GM21447 (cell line): ENCODE data around the gene REL.
"Not testable (repeated sequence)": the region's sequence is repeated elsewhere in the genome, so short reads cannot be mapped to it uniquely, and the experiment has no call there.

Experiments
- ATAC-seq: cut with Tn5 transposase; IDR thresholded peaks from one replicate; pipeline ENCODE4 v1.9.1; 2021; ENCODE audit not compliant: unreplicated experiment

REL gene

DNA sequence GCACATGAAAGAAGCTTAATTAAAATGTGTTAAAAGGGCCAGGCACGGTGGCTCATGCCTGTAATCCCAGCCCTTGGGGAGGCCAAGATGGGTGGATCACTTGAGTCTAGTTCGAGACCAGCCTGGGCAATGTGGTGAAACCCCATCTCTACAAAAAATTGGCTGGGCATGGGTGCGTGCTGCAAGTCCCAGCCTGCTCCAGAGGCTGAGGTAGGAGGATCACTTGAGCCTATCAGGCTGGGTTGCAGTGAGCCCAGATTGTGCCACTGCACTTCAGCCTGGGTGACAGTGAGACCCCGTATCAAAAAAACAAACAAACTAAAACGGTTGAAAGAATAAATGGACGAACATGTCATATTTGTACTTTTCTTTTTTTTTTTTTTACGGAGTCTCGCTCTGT lies 26.0 kb downstream of the REL start:
- no peak for ATAC-seq

- ATAC-seq, result no peak
These were observed 44.8 kb downstream of the REL start for GRCh38 chr2:60925994-60926740.

DNA sequence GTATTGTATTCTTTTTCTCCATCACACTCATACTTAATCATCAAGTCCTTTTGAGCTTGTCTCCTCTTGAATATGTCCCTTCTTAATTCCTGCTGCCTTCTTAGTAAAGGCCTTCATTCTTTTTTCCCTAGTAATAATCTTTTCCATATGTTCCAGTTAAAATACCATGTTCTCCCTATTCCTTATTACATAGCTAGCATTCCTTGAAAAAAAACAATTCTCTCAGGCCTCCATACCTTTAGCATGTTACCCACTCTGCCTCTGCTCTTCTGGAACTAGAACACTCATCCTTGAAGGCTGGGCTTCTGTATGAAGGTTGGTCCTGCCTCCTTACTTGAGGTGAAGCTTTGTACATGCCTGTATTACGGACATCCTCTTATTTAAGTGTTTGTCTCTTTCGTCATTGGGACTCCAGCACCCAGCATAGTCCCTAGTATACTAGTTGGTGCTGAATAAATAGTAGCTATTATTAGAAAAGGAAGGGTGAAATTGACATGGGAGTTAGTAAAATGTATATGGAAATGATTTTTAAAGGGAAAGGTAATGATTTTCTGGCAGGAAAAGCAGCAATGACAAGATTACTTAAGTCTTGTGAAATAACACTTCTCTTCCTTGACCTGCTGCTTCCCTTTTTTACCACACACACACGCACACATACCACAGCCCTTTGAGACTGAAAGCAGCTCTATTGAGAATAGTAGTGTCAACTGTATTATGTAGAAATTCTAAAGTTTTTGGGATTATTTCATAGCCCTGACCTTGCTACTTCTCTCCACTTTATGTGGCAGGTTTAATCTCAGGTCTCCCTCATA lies 45.6 kb downstream of the REL start:
- no peak for ATAC-seq

DNA sequence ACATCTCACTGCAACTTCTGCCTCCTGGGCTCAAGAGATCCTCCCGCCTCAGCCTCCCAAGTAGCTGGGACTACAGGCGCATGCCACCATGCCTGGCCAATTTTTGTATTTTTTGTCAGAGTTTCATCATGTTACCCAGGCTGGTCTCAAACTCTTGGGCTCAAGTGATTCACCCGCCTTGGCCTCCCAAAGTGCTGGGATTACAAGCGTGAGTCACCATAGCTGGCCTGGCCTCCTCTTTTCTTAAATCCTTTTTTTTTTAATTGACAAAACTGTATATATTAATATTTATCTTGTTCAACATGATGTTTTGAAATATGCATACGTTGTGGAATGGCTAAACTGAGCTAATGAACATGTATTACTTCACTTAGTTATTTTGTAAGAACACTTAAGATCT lies 50.7 kb downstream of the REL start:
- ATAC-seq, result not testable (repeated sequence)

- no peak for ATAC-seq
These were observed 51.6 kb downstream of the REL start for GRCh38 chr2:60932954-60933353.

DNA sequence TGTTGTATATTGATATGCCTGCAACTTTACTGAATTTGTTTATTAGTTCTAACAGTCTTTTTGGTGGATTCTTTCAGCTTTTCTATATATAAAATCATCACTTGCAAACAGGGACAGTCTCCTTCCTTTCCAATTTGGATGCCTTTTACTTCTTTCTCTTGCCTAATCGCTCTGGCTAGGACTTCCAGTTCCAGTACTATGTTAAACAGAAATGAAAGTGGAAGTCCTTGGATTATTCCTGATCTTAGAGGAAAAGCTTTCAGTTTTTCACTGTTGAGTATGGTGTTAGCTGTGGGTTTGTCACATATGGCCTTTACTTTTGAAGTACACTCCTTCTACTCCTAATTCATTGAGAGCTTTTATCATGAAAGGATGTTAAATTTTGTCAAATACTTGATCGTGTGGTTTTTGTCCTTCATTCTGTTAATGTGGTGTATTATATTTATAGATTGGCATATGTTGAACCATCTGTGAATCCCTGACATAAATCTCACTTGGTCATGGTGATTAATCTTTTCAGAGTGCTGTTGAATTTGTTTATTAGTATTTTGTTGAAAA lies 52.9 kb downstream of the REL start:
- ATAC-seq, result no peak

DNA sequence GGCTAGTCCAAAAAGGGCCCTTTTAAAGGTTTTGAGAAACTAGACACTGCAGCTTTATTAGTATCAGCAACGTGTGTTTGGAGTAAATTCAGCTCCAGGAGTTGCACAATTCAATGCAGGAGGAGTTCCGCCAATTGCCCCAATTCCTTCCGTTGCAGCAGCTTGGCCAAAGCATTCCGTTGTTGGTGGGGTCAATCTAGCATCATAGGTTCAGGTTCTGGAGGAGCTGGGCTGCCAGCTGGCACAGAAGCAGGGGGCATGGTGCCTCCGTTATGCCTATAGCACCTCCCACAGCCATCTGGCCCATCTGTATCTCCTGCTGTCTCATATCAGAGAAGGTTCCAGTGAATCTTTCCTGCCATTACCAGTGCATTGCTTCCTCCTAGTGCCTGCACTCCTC lies 55.4 kb downstream of the REL start:
- no peak for ATAC-seq

DNA sequence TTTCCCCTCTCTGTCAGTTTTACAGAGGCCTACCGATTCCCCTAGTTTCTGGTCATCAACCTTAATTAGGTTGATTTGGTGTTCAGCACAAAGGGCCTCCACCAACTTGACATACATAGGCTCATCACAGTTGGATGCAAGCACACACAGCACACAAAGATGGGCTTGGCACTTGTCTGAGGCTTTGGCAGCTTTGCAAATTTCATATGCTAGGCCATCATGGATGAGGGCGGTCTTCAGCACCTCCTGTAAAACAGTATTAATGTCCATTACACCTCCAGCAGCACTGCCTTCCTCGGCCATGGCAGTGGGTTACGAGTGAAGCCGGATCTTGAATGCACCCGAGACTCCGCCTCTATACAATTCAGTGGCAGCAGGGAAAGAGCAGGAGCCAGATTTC lies 56.9 kb downstream of the REL start:
- ATAC-seq, result no peak

DNA sequence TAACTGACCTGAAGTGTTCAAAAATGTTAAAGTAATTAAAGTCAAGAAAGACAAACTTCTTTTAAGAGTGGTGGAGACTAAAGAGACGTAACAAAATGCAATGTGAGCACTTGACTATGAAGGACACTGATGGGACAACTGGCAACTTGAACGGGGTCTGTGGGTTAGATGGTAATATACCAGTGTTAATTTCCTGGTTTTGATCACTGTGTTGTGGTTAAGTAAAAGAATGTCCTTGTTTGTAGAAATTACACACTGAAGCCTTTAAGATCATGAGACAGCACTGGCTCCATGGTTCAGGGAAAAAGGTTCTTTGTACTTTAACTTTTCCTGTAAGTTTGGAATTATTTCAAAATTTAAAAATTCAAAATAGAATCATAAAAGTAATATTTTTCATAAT lies 58.2 kb downstream of the REL start:
- no peak for ATAC-seq

DNA sequence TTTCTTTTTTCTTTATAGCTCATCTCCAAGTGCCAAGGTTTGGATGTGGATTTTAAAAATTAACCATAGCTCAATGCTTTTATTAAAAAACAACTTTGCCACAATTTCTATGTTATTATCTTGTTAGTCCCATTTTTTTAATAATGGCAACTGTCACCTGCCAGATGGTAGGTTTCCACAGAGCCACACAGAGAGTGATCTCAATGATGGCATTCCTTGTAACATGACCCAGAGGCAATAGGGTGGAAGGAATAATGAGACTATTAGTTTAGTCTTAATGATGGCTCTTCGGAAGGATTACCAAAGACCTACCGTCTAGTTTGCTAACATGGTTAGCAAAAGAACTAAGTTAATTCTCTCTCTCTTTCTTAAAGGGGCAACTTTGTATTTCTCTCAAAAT lies 64.0 kb downstream of the REL start:
- no peak for ATAC-seq

- no peak for ATAC-seq
These were observed 65.7 kb downstream of the REL start for GRCh38 chr2:60947056-60947455.

DNA sequence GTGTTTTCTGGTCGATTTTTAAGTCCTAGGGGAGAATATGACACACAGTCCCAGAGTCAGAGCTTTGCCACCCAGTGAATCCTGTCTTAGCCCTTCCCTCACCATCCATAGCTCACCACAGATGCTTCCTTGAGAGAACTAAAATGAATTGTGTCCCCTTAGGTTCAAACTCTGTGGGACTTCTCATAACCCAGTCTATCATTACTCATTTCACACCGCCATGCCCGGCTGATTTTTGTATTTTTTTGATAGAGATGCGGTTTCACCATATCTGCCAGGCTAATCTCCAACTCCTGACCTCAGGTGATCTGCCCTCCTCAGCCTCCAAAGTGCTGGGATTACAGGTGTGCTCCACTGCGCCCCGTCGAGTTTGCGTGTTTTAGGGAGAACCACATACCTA lies 66.8 kb downstream of the REL start:
- ATAC-seq, result no peak

DNA sequence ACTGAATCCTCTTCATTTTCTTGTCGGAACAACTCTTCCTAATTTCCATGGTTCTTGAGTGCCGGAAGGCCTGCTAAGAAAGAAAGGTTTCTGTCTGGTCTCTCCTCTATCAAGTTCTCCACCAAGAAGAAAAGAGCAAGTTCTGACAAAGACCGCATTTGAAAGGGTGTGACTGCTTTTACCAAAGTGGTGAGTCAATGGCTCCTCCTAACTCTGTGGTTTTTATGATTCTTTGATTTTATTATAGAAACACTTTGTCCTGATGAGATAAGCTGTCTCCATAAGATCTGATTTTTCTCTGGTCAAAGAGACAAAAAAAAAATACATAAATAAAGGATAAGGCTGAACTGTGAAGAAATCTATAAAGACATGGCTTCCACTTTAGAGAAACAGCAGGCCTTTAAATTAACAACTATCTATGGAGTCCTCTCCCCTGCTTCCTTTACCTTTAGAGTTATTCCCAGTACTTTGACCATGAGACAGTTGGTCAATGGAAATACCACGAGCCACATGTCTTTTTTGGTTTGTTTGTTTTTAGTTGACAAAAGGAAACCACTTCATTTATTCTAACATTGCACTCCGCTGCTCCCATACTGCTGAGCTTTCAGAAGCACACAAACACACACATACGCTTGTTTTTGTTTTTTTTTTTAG lies 67.7 kb downstream of the REL start:
- ATAC-seq, result no peak

- peak; percentile 64 for ATAC-seq
These were observed 72.8 kb downstream of the REL start for GRCh38 chr2:60954139-60954538.

DNA sequence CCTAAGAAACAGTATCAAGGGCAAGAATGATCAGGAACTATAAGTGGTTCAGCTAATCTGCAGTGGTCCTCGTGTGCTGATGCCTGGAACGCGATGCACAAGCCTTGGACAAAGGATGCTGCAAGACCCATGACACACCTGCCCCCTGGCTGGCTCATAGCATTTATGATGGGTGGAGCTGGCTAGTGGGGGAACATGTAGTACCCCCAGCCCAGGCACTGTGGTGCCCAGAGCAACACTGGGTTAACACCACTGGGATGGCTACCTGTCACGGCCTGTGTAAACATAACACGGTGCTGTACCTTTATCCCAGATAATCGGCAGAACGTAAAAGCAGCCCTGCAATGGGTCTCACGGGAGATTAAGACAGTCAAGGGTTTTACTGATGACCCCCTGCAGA lies 75.8 kb downstream of the REL start:
- no peak for ATAC-seq

DNA sequence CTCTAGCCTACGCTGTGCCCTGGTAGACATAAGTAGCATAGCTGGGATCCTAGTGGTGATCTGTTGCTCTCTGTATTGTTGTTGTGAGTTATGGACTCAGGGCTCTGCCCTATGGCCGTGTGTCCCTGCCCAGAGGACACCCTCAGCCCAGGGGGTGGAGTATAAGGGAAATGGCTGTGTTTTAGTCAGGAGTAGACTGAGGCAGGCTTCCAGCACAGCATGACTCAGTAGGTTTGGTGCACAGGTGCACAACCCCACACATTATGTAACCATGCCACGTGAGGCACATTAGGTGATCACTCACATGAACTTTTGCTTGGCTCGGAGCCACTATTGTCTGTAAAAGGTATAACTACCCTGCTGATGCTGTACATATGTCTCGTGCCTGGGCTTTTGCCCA lies 76.3 kb downstream of the REL start:
- no peak for ATAC-seq

GRCh38 chr2:60958361-60958760 lies 77.0 kb downstream of the REL start:
- ATAC-seq, result no peak

DNA sequence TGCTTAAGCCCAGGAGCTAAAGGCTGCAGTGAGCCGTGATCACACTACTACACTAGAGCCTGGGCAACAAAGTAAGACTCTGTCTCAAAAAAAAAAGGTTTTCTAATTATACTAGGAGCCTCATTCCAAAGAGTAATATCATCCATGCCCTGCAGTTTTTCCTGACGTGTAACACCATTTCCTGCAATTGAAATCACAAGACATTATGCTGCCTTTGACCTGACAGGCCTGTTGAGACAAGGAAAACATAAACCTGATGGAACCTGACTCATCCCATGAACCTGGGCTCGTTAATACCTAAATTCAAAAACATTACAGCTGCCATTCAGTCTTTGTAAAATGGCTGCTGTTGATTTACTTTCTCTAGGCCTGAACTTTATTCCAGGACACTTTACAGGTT lies 77.4 kb downstream of the REL start:
- ATAC-seq, result no peak

DNA sequence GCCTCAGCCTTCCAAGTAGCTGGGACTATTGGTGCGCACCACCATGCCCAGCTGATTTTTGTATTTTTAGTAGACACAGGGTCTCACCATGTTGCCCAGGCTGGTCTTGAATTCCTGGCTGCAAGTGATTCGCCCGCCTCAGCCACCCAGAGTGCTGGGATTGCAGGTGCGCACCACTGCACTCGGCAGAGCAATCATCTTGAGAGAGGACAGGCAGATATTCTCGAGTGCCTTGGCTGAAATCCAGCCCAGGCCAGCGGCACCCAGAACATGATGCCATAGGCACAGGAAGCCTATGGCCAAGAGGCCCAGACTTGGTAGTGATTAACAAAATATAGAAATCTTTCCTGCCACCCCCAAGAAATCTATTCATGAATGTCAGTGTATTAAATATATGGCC lies 78.1 kb downstream of the REL start:
- no peak for ATAC-seq

DNA sequence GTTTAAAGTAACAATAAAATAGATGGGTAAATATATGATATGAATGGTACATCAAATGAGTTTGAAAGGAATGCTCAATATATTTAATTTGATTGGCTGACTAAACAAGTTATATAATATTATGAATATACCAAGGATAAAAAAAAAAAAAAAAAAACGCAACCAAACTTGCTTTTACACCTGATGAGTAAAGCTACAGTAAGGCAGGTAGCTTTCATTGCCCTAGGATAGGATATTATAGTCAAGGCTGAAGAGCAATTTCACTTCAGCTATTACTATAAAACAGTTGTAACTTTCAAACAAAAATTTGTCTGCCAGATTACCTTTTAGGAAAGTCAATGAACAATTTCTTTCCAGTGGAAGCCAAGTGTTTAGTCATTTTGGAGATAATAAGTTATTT lies 79.3 kb downstream of the REL start:
- ATAC-seq, result no peak

- ATAC-seq, result no peak
These were observed 80.1 kb downstream of the REL start for GRCh38 chr2:60961457-60961856.

DNA sequence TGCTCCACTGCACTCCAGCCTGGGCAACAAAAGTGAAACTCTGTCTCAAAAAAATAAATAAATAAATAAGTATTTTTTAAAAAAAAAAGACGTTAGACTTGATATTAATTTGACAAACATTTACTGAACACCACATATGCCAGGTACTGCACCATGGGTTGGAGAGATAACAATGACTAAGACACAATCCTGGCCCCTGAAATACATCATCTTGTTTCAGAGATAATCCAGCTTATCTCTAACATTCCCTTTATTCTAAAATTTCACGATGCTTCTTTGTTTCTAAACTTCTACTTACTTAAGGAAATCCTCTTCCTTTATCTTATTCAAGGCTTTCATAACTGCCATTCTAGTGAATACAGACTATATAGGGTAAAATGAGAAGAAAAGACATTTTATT lies 81.2 kb downstream of the REL start:
- no peak for ATAC-seq
